ENCODE measurements around the gene CDON. TPM values are rescaled to one million over a fixed set of nuclear protein-coding genes. Genes with fewer than 3 reads are reported as not detected.

Gene CDON
- total RNA-seq, 1 experiment from 2014 or later, result 17.2 TPM

DNA sequence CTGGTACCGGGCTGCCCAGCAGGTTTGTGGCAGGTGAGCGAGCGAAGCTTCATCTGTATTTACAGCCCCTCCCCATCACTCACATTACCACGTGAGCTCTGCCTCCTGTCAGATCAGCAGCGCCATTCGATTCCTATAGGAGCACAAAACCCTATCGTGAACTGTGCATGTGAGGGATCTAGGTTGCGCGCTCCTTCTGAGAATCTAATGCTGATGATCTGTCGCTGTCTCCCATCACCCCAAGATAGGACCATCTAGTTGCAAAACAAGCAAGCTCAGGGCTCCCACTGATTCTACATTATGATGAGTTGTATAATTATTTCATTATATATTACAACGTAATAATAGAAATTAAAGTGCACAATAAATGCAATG, 132.6 kb downstream of the CDON start:
- TF ChIP-seq, protein P1, sequence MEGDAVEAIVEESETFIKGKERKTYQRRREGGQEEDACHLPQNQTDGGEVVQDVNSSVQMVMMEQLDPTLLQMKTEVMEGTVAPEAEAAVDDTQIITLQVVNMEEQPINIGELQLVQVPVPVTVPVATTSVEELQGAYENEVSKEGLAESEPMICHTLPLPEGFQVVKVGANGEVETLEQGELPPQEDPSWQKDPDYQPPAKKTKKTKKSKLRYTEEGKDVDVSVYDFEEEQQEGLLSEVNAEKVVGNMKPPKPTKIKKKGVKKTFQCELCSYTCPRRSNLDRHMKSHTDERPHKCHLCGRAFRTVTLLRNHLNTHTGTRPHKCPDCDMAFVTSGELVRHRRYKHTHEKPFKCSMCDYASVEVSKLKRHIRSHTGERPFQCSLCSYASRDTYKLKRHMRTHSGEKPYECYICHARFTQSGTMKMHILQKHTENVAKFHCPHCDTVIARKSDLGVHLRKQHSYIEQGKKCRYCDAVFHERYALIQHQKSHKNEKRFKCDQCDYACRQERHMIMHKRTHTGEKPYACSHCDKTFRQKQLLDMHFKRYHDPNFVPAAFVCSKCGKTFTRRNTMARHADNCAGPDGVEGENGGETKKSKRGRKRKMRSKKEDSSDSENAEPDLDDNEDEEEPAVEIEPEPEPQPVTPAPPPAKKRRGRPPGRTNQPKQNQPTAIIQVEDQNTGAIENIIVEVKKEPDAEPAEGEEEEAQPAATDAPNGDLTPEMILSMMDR (conservative IDR thresholded peaks at IDR 0.05), result no peak
- Histone ChIP-seq H3K14ac (ENCODE audit: insufficient read depth, low read length) (no peak overlapping the region), H2BK15ac (ENCODE audit: low read depth, low read length) (no peak overlapping the region), H2AK5ac (ENCODE audit: insufficient read length, low read length) (no peak overlapping the region), H3K18ac (ENCODE audit: insufficient read length, low read depth, low read length) (no peak overlapping the region), H4K8ac (replicated peaks; ENCODE audit: insufficient read length, low read depth, low read length) (no peak overlapping the region), H3K23me2 (ENCODE audit: insufficient read length, low read depth, low read length, poor library complexity, severe bottlenecking) (no peaks in the 10 kb centered on the region), H3K9me3 (ENCODE audit: control insufficient read depth, low read depth, low read length) (no peaks in the 10 kb centered on the region), H4K5ac (ENCODE audit: insufficient read length, low read depth, low read length) (no peak overlapping the region), H3K27me3 (ENCODE audit: insufficient read depth, low read length) (no peaks in the 10 kb centered on the region), H3K4me1 (ENCODE audit: insufficient read depth, low read length) (peaks cover 6% of the 10 kb centered on the region; the same call in 1 of the 2 replicates), H3K27ac (ENCODE audit: insufficient read length, low read depth, low read length) (no peak overlapping the region), H3K56ac (ENCODE audit: insufficient read length, low read depth, low read length) (no peak overlapping the region), H3T11ph (ENCODE audit: low read length) (no peak overlapping the region), H3K79me2 (ENCODE audit: insufficient read depth, low read length) (no peaks in the 10 kb centered on the region), H2BK20ac (ENCODE audit: low read depth, low read length, poor library complexity, severe bottlenecking) (no peak overlapping the region), H2BK12ac (ENCODE audit: insufficient read length, low read depth, low read length) (no peak overlapping the region), H4K20me1 (ENCODE audit: control insufficient read depth, insufficient read depth, insufficient read length) (no peaks in the 10 kb centered on the region), H3K4ac (ENCODE audit: low read depth, low read length) (no peak overlapping the region), H3K23ac (ENCODE audit: insufficient read length, low read depth, low read length) (no peak overlapping the region), H3K79me1 (ENCODE audit: insufficient read depth, low read depth, low read length, poor library complexity, severe bottlenecking) (no peaks in the 10 kb centered on the region), H3K9ac (ENCODE audit: extremely low read depth, insufficient read length, low read length) (no peak overlapping the region), H2AFZ (ENCODE audit: low read length) (no peak overlapping the region), H4K91ac (ENCODE audit: insufficient read length, low read depth, low read length) (no peak overlapping the region), H2BK5ac (ENCODE audit: insufficient read length, low read length) (no peak overlapping the region), H3K4me2 (ENCODE audit: insufficient read depth, insufficient read length, low read length) (no peak overlapping the region), H2BK120ac (ENCODE audit: low read depth, low read length, poor library complexity, severe bottlenecking) (no peak overlapping the region)
- WGBS (ENCODE audit: extremely low coverage, insufficient read length, low lambda C conversion rate), result no CpG with 5 or more reads among the region's 11 CpGs
- H3K27ac Mint-ChIP-seq, result no peak overlapping the region
- no peaks in the 10 kb centered on the region for H3K36me3 Mint-ChIP-seq (ENCODE audit: insufficient read depth in 1 of 3, low read depth in 3 of 3)
- H3K4me1 Mint-ChIP-seq, result peaks cover 31 to 46% of the 10 kb centered on the region in 2 experiments
- no peak for DNase-seq
- H3K9me3 Mint-ChIP-seq, result no peaks in the 10 kb centered on the region; a peak in 1 of 5 replicates
- H3K27me3 Mint-ChIP-seq (ENCODE audit: low read depth), result peaks cover 10% of the 10 kb centered on the region
- H3K4me3 Mint-ChIP-seq, result no peak overlapping the region

Data from H9 (cell line).